ENCODE results near the gene BBOF1. TPM values are rescaled to one million over a fixed set of nuclear protein-coding genes. Genes with fewer than 3 reads are reported as not detected.
"Not testable (repeated sequence)": the region's sequence is repeated elsewhere in the genome, so short reads cannot be mapped to it uniquely, and the experiment has no call there.

BBOF1 gene
- total RNA-seq, 1 donor from 2014 or later: 1.2 TPM

GRCh38 chr14:73995977-73996378, 23.2 kb upstream of the BBOF1 start:
- no peak for TF ChIP-seq CTCF (conservative IDR thresholded peaks at IDR 0.05; ENCODE audit: low read depth, low read length)
- peak overlapping the region; percentile 22 for H3K4me3 ChIP-seq (ENCODE audit: low read depth, low read length)
- DNase-seq (ENCODE audit: low read depth): no peak

- TF ChIP-seq CTCF (conservative IDR thresholded peaks at IDR 0.05; ENCODE audit: low read depth, low read length): no peak
- no peak for DNase-seq (ENCODE audit: low read depth)
- peak overlapping the region; percentile 2 for H3K4me3 ChIP-seq (ENCODE audit: low read depth, low read length)
These were observed 22.4 kb upstream of the BBOF1 start for GRCh38 chr14:73996731-73997107.

GRCh38 chr14:73997108-73997943, 21.8 kb upstream of the BBOF1 start:
- peak overlapping the region; percentile 2 for H3K4me3 ChIP-seq (ENCODE audit: low read depth, low read length)
- no peak for DNase-seq (ENCODE audit: low read depth)
- TF ChIP-seq CTCF (conservative IDR thresholded peaks at IDR 0.05; ENCODE audit: low read depth, low read length): no peak

- DNase-seq (ENCODE audit: low read depth): no peak
- TF ChIP-seq CTCF (conservative IDR thresholded peaks at IDR 0.05; ENCODE audit: low read depth, low read length): no peak
- no peak overlapping the region for H3K4me3 ChIP-seq (ENCODE audit: low read depth, low read length)
These were observed 21.2 kb upstream of the BBOF1 start for GRCh38 chr14:73997944-73998447.

- no peak for TF ChIP-seq CTCF (conservative IDR thresholded peaks at IDR 0.05; ENCODE audit: low read depth, low read length)
- no peak overlapping the region for H3K4me3 ChIP-seq (ENCODE audit: low read depth, low read length)
- no peak for DNase-seq (ENCODE audit: low read depth)
These were observed 20.4 kb upstream of the BBOF1 start for GRCh38 chr14:73998726-73999125.

GRCh38 chr14:74005664-74006063, 13.5 kb upstream of the BBOF1 start:
- not testable (repeated sequence) for H3K4me3 ChIP-seq (ENCODE audit: low read depth, low read length); DNase-seq (ENCODE audit: low read depth)

- DNase-seq (ENCODE audit: low read depth): no peak
- H3K4me3 ChIP-seq (ENCODE audit: low read depth, low read length): no peak overlapping the region
- TF ChIP-seq CTCF (conservative IDR thresholded peaks at IDR 0.05; ENCODE audit: low read depth, low read length): no peak
These were observed 10.2 kb upstream of the BBOF1 start for GRCh38 chr14:74008843-74009499.
